Testis (tissue), 2 donors: ENCODE measurements around the gene ASF1B.

Experiments
- POLR2A ChIP-seq: fragments of 450-650 bp; IDR thresholded peaks from one replicate; pipeline ENCODE4 v1.6.1; 2017; ENCODE audit warnings: antibody characterized with exemption, mild to moderate bottlenecking, moderate library complexity
- TF ChIP-seq, protein P1 (sequence below), 3 experiments: fragments of 450-650 bp in 2 of 3; fragments of 200-600 bp in 1 of 3; sonication (generic) in 1 of 3; IDR thresholded peaks; one replicate each; pipeline ENCODE4 v1.5.1; 2016 to 2019; ENCODE audit warnings: antibody characterized with exemption in 3 of 3, mild to moderate bottlenecking in 2 of 3, moderate library complexity in 1 of 3

DNA sequence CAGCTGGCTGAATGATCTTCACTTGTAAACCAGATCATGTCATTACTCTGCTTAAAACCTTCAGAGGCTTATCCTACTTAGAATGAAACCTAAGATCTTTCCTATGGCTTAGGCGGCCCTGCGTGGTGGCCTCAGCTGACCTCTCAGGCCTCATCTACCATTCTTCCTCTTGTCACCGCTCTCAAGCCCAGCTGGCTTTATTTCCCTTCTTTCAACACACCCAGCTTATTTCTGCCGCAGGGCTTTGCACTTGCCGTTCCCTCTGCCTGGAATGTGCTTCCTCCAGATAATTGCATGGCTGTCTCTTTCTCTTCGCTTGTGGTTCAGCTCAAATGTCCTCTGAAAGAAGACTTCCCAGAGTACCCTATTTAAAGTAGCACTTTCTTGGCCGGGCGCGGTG lies 3.6 kb upstream of the ASF1B start:
- TF ChIP-seq, protein P1, sequence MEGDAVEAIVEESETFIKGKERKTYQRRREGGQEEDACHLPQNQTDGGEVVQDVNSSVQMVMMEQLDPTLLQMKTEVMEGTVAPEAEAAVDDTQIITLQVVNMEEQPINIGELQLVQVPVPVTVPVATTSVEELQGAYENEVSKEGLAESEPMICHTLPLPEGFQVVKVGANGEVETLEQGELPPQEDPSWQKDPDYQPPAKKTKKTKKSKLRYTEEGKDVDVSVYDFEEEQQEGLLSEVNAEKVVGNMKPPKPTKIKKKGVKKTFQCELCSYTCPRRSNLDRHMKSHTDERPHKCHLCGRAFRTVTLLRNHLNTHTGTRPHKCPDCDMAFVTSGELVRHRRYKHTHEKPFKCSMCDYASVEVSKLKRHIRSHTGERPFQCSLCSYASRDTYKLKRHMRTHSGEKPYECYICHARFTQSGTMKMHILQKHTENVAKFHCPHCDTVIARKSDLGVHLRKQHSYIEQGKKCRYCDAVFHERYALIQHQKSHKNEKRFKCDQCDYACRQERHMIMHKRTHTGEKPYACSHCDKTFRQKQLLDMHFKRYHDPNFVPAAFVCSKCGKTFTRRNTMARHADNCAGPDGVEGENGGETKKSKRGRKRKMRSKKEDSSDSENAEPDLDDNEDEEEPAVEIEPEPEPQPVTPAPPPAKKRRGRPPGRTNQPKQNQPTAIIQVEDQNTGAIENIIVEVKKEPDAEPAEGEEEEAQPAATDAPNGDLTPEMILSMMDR (IDR thresholded peaks at IDR 0.05), result no peak
- no peak for TF ChIP-seq POLR2A
